ENCODE measurements around the gene TACO1. TPM values are rescaled to one million over a fixed set of nuclear protein-coding genes. Genes with fewer than 3 reads are reported as not detected.

The TACO1 gene
- total and polyA plus RNA-seq, 9 of the 15 experiments (the other 6 are each of a cell fraction or from before 2014, with no cell fraction given): 10.3 to 41.6 (median 30.9) TPM

DNA sequence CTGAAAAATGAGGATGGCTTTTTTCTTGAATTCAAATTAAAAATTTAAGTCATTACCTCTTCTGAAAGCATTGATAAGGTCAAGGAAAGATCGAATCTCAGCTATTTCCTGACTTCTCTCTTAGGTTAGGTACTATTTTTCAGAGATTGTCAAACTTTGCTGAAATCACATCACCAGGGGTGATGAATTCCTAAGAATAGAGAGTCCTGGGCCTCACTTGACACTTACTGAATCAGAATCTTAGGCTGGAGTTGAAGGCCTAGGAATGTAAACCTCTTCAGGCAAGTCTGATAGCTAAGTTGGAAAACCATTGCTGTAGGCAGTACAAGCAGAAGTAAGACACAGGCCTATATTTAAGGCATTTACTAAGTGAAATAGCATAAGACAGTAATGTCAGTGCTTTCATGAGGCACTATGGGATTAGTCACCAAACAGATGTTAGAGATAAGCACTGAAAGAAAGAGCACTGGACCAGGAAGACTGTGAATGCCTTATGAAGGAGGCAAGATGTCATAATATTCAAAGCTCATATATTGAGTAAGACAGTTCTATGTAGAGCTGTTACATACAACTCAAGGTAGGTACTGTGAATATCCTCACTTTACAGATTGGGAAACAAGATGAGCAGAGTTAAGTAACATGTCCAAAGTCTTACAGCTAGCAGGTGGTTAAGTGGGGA lies 28.9 kb upstream of the TACO1 start (continued):
- TF ChIP-seq, protein P1, sequence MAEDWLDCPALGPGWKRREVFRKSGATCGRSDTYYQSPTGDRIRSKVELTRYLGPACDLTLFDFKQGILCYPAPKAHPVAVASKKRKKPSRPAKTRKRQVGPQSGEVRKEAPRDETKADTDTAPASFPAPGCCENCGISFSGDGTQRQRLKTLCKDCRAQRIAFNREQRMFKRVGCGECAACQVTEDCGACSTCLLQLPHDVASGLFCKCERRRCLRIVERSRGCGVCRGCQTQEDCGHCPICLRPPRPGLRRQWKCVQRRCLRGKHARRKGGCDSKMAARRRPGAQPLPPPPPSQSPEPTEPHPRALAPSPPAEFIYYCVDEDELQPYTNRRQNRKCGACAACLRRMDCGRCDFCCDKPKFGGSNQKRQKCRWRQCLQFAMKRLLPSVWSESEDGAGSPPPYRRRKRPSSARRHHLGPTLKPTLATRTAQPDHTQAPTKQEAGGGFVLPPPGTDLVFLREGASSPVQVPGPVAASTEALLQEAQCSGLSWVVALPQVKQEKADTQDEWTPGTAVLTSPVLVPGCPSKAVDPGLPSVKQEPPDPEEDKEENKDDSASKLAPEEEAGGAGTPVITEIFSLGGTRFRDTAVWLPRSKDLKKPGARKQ (CRISPR knock-in tag; IDR thresholded peaks at IDR 0.05): no peak
- TF ChIP-seq CREM (IDR thresholded peaks at IDR 0.05; ENCODE audit: low read depth): 0 out of 2 replicates have a peak, but pooled peaks have one; percentile 10
- TF ChIP-seq ATF7 (IDR thresholded peaks at IDR 0.05): peak; percentile 43; the same call in 1 of the 2 replicates
- no peak for TF ChIP-seq ZNF79 (CRISPR knock-in tag; IDR thresholded peaks at IDR 0.05; ENCODE audit: low read depth)
- TF ChIP-seq, protein P2, sequence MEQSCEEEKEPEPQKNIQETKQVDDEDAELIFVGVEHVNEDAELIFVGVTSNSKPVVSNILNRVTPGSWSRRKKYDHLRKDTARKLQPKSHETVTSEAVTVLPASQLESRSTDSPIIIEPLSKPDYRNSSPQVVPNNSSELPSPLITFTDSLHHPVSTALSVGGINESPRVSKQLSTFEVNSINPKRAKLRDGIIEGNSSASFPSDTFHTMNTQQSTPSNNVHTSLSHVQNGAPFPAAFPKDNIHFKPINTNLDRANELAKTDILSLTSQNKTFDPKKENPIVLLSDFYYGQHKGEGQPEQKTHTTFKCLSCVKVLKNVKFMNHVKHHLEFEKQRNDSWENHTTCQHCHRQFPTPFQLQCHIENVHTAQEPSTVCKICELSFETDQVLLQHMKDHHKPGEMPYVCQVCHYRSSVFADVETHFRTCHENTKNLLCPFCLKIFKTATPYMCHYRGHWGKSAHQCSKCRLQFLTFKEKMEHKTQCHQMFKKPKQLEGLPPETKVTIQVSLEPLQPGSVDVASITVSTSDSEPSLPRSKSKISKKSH (CRISPR knock-in tag; IDR thresholded peaks at IDR 0.05): no peak
- 0 out of 2 replicates have a peak, but pooled peaks have one; percentile 15 for TF ChIP-seq ZFX (CRISPR knock-in tag; IDR thresholded peaks at IDR 0.05)
- TF ChIP-seq SMARCA4 (IDR thresholded peaks at IDR 0.05): peak; percentile 88
- no peak for TF ChIP-seq NCOA1 (IDR thresholded peaks at IDR 0.05; ENCODE audit: low read depth)
- no peak for TF ChIP-seq CSDE1 (IDR thresholded peaks at IDR 0.05)
- no peak for TF ChIP-seq U2AF1 (optimal IDR thresholded peaks at IDR 0.05; ENCODE audit: low read depth, low read length)
- TF ChIP-seq, protein P3, sequence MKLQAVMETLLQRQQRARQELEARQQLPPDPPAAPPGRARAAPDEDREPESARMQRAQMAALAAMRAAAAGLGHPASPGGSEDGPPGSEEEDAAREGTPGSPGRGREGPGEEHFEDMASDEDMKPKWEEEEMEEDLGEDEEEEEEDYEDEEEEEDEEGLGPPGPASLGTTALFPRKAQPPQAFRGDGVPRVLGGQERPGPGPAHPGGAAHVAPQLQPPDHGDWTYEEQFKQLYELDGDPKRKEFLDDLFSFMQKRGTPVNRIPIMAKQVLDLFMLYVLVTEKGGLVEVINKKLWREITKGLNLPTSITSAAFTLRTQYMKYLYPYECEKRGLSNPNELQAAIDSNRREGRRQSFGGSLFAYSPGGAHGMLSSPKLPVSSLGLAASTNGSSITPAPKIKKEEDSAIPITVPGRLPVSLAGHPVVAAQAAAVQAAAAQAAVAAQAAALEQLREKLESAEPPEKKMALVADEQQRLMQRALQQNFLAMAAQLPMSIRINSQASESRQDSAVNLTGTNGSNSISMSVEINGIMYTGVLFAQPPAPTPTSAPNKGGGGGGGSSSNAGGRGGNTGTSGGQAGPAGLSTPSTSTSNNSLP (IDR thresholded peaks at IDR 0.05; ENCODE audit: borderline replicate concordance, low read depth, low read length): 0 out of 2 replicates have a peak, but pooled peaks have one; percentile 25
- TF ChIP-seq POLR2H (tag; IDR thresholded peaks at IDR 0.05; ENCODE audit: low read depth): no peak
- TF ChIP-seq MEIS2 (IDR thresholded peaks at IDR 0.05; ENCODE audit: partially characterized antibody): peak; percentile 27
- TF ChIP-seq ZNF133 (CRISPR knock-in tag; IDR thresholded peaks at IDR 0.05): no peak
- TF ChIP-seq, protein P4, sequence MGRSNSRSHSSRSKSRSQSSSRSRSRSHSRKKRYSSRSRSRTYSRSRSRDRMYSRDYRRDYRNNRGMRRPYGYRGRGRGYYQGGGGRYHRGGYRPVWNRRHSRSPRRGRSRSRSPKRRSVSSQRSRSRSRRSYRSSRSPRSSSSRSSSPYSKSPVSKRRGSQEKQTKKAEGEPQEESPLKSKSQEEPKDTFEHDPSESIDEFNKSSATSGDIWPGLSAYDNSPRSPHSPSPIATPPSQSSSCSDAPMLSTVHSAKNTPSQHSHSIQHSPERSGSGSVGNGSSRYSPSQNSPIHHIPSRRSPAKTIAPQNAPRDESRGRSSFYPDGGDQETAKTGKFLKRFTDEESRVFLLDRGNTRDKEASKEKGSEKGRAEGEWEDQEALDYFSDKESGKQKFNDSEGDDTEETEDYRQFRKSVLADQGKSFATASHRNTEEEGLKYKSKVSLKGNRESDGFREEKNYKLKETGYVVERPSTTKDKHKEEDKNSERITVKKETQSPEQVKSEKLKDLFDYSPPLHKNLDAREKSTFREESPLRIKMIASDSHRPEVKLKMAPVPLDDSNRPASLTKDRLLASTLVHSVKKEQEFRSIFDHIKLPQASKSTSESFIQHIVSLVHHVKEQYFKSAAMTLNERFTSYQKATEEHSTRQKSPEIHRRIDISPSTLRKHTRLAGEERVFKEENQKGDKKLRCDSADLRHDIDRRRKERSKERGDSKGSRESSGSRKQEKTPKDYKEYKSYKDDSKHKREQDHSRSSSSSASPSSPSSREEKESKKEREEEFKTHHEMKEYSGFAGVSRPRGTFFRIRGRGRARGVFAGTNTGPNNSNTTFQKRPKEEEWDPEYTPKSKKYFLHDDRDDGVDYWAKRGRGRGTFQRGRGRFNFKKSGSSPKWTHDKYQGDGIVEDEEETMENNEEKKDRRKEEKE (IDR thresholded peaks at IDR 0.05; ENCODE audit: borderline replicate concordance in 1 of 2, control insufficient read depth in 1 of 2, low read depth in 2 of 2, low read length in 1 of 2): no peak
- TF ChIP-seq TEAD4 (IDR thresholded peaks at IDR 0.05; ENCODE audit: low read length): 0 out of 2 replicates have a peak, but pooled peaks have one; percentile 23
- no peak for TF ChIP-seq TEAD4 (CRISPR knock-in tag; IDR thresholded peaks at IDR 0.05; ENCODE audit: borderline replicate concordance)
- no peak for TF ChIP-seq PHB (CRISPR knock-in tag; IDR thresholded peaks at IDR 0.05)

Measured in K562 (cell line).